Neural cell (in vitro differentiated cells): ENCODE data around the gene TMEM106A. TPM values are rescaled to one million over a fixed set of nuclear protein-coding genes. Genes with fewer than 3 reads are reported as not detected.
"Not testable (repeated sequence)": the region's sequence is repeated elsewhere in the genome, so short reads cannot be mapped to it uniquely, and the experiment has no call there.

ENCODE experiments used
- H2AFZ ChIP-seq: fragments of 200-600, 300-800 bp; sonication (generic), shearing (Covaris generic); 2 replicates; pipeline ENCODE4 v1.6.0; 2014; ENCODE audit warnings: low read depth, mild to moderate bottlenecking, antibody characterized with exemption, low read length, moderate library complexity
- H3F3A ChIP-seq: fragments of 200-600 bp; shearing (Covaris generic); 2 replicates; pipeline ENCODE4 v1.6.1; 2016; ENCODE audit warnings: mild to moderate bottlenecking, moderate library complexity, mixed read lengths, antibody characterized with exemption, low read length; ENCODE audit not compliant: insufficient read depth, poor library complexity, severe bottlenecking
- H3K27ac ChIP-seq: fragments of 200-600, 300-800 bp; sonication (generic), shearing (Covaris generic); 2 replicates; pipeline ENCODE4 v1.5.1; 2014; ENCODE audit warnings: mild to moderate bottlenecking, low read length, moderate library complexity
- H3K27me3 ChIP-seq: fragments of 300-800, 200-600 bp; sonication (generic), shearing (Covaris generic); 2 replicates; pipeline ENCODE4 v1.6.0; 2014; ENCODE audit warnings: mild to moderate bottlenecking, low read depth, low read length, moderate library complexity; ENCODE audit not compliant: insufficient read depth
- H3K36me3 ChIP-seq: fragments of 300-800, 200-600 bp; sonication (generic), shearing (Covaris generic); 2 replicates; pipeline ENCODE4 v1.5.1; 2014; ENCODE audit warnings: mild to moderate bottlenecking, antibody characterized with exemption, low read length, moderate library complexity; ENCODE audit not compliant: insufficient read depth
- H3K4me2 ChIP-seq: fragments of 300-800, 200-600 bp; sonication (generic), shearing (Covaris generic); 2 replicates; pipeline ENCODE4 v1.6.0; 2014; ENCODE audit warnings: mild to moderate bottlenecking, low read length
- H3K4me3 ChIP-seq: fragments of 300-800, 200-600 bp; sonication (generic), shearing (Covaris generic); 2 replicates; pipeline ENCODE4 v1.5.1; 2014; ENCODE audit warnings: mild to moderate bottlenecking, low read length, moderate library complexity
- H3K79me2 ChIP-seq: fragments of 200-600 bp; shearing (Covaris generic); replicated peaks from 2 replicates; pipeline ENCODE4 v1.6.0; 2014; ENCODE audit warnings: mild to moderate bottlenecking, low read length, moderate library complexity; ENCODE audit not compliant: insufficient read depth
- H3K9ac ChIP-seq: fragments of 300-800, 200-600 bp; sonication (generic), shearing (Covaris generic); 2 replicates; pipeline ENCODE4 v1.6.1; 2016; ENCODE audit warnings: mild to moderate bottlenecking, low read length, mixed read lengths
- H3K9me2 ChIP-seq: fragments of 200-600 bp; shearing (Covaris generic); 2 replicates; pipeline ENCODE4 v1.6.1; 2016; ENCODE audit warnings: mild to moderate bottlenecking, low read length, mixed read lengths; ENCODE audit not compliant: insufficient read depth
- H3K9me3 ChIP-seq: fragments of 200-600, 300-800 bp; sonication (generic), shearing (Covaris generic); 2 replicates; pipeline ENCODE4 v1.6.1; 2016; ENCODE audit warnings: mild to moderate bottlenecking, mixed run types, low read length, moderate library complexity, mixed read lengths
- H4K20me1 ChIP-seq: fragments of 200-600 bp; shearing (Covaris generic); 2 replicates; pipeline ENCODE4 v1.6.1; 2016; ENCODE audit warnings: mild to moderate bottlenecking, mixed run types; ENCODE audit not compliant: insufficient read depth
- EP300 ChIP-seq: fragments of 450-650 bp; conservative IDR thresholded peaks from 2 replicates; pipeline ENCODE4 v1.6.1; 2014; ENCODE audit warnings: antibody characterized with exemption, mild to moderate bottlenecking, moderate library complexity; ENCODE audit not compliant: poor library complexity, severe bottlenecking
- EZH2 ChIP-seq: fragments of 200-600, 300-800 bp; shearing (Covaris generic), sonication (generic); IDR thresholded peaks from 2 replicates; pipeline ENCODE4 v1.6.1; 2014; ENCODE audit warnings: antibody characterized with exemption, low read length, borderline replicate concordance, mild to moderate bottlenecking; ENCODE audit not compliant: insufficient read depth, poor library complexity, severe bottlenecking
- MXI1 ChIP-seq: fragments of 450-650 bp; conservative IDR thresholded peaks from 2 replicates; pipeline ENCODE4 v1.6.1; 2014; ENCODE audit warnings: antibody characterized with exemption, mild to moderate bottlenecking; ENCODE audit not compliant: poor library complexity, severe bottlenecking
- POLR2AphosphoS5 ChIP-seq: IDR thresholded peaks from 2 replicates; pipeline ENCODE4 v1.6.1; 2012
- RAD21 ChIP-seq: fragments of 450-650 bp; conservative IDR thresholded peaks from 2 replicates; pipeline ENCODE4 v1.6.1; 2014; ENCODE audit warnings: antibody characterized with exemption, mild to moderate bottlenecking, moderate library complexity
- SMC3 ChIP-seq: fragments of 450-650 bp; conservative IDR thresholded peaks from 2 replicates; pipeline ENCODE4 v1.6.1; 2014; ENCODE audit warnings: antibody characterized with exemption, mild to moderate bottlenecking, moderate library complexity; ENCODE audit not compliant: poor library complexity
- TAF1 ChIP-seq: IDR thresholded peaks from 2 replicates; pipeline ENCODE4 v1.6.1; 2012; ENCODE audit warnings: low read depth
- polyA plus RNA-seq: library from polyadenylated mRNA; depleted of rRNA; stranded (reverse); fragments of >200 nt; gene quantifications from 2 replicates; pipeline ENCODE4 v1.2.3, GENCODE V29; 2014
- TF ChIP-seq, protein P1 (sequence below): fragments of 450-650 bp; IDR thresholded peaks from 2 replicates; pipeline ENCODE4 v1.5.1; 2014; ENCODE audit warnings: antibody characterized with exemption, mild to moderate bottlenecking, moderate library complexity; ENCODE audit not compliant: poor library complexity, severe bottlenecking
- TF ChIP-seq, protein P2 (sequence below): IDR thresholded peaks from 2 replicates; pipeline ENCODE4 v1.6.1; 2012; ENCODE audit warnings: borderline replicate concordance

TMEM106A gene
- polyA plus RNA-seq, 1 donor from 2014 or later = not detected

DNA sequence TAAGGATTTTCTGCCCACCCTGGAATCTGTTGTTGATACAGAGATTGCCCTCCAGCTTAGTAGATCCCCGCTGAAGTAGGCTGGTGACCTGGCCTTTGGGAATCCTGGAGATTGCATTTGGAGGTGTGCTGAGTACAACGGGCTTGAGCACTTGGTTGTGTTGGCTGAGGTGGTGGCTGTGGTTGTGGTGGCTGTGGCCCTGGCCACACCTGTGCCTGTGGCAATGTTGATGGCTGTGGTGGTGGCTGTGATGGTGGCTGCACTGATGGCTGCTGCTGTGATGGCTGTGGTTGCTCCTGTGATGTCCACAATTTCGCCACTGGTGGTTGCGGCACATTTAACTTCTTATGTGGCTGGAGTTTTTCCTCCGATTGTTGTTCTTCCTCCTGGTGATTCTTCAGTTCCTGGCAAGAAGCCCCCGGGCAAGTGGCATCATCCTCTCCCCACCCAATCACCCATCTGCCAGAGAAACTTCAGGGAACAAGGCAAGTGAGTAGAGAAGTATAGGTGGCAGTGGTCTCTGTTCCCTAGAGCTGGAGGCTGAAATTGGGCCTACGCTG lies 12.6 kb downstream of the TMEM106A start:
- no peaks in the 10 kb centered on the region for H3K27me3 ChIP-seq
- H3K9ac ChIP-seq = no peak overlapping the region
- H3F3A ChIP-seq = no peaks in the 10 kb centered on the region
- H3K9me2 ChIP-seq = no peaks in the 10 kb centered on the region
- H3K4me2 ChIP-seq = no peak overlapping the region
- H4K20me1 ChIP-seq = no peaks in the 10 kb centered on the region
- no peaks in the 10 kb centered on the region for H3K36me3 ChIP-seq
- no peaks in the 10 kb centered on the region for H3K9me3 ChIP-seq
- H3K4me3 ChIP-seq = no peak overlapping the region
- H2AFZ ChIP-seq = no peak overlapping the region
- H3K79me2 ChIP-seq = no peaks in the 10 kb centered on the region
- no peak overlapping the region for H3K27ac ChIP-seq
- TF ChIP-seq MXI1 = no peak
- TF ChIP-seq EZH2 = no peak
- no peak for TF ChIP-seq TAF1

DNA sequence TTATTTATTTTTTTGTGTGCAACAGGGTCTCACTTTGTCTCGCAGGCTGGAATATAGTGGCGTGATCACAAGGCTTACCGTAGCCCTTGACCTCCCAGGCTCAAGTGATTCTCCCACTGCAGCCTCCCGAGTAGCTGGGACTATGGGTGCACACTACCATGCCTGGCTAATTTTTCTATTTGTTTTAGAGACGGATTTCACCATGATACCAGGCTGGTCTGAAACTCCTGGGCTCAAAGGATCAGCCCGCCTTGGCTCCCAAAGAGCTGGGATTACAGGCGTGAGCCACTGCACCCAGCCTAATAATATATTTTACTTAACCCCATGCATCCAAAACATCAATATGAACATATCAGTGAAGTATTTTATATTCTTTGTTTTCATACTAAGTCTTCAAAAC lies 14.7 kb downstream of the TMEM106A start:
- Histone ChIP-seq H2AFZ (no peak overlapping the region), H3K4me2 (no peak overlapping the region), H3K9me2 (no peaks in the 10 kb centered on the region), H3K27ac (no peak overlapping the region), H3K9ac (no peak overlapping the region), H3K79me2 (no peaks in the 10 kb centered on the region), H3K9me3 (no peaks in the 10 kb centered on the region), H3K36me3 (no peaks in the 10 kb centered on the region), H3K4me3 (no peak overlapping the region), H3F3A (no peaks in the 10 kb centered on the region), H3K27me3 (no peaks in the 10 kb centered on the region), H4K20me1 (no peaks in the 10 kb centered on the region)
- TF ChIP-seq EZH2 (no peak), SMC3 (no peak), POLR2AphosphoS5 (no peak), MXI1 (no peak), TAF1 (no peak), RAD21 (no peak), EP300 (no peak)
- TF ChIP-seq, protein P1, sequence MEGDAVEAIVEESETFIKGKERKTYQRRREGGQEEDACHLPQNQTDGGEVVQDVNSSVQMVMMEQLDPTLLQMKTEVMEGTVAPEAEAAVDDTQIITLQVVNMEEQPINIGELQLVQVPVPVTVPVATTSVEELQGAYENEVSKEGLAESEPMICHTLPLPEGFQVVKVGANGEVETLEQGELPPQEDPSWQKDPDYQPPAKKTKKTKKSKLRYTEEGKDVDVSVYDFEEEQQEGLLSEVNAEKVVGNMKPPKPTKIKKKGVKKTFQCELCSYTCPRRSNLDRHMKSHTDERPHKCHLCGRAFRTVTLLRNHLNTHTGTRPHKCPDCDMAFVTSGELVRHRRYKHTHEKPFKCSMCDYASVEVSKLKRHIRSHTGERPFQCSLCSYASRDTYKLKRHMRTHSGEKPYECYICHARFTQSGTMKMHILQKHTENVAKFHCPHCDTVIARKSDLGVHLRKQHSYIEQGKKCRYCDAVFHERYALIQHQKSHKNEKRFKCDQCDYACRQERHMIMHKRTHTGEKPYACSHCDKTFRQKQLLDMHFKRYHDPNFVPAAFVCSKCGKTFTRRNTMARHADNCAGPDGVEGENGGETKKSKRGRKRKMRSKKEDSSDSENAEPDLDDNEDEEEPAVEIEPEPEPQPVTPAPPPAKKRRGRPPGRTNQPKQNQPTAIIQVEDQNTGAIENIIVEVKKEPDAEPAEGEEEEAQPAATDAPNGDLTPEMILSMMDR = no peak
- TF ChIP-seq, protein P2, sequence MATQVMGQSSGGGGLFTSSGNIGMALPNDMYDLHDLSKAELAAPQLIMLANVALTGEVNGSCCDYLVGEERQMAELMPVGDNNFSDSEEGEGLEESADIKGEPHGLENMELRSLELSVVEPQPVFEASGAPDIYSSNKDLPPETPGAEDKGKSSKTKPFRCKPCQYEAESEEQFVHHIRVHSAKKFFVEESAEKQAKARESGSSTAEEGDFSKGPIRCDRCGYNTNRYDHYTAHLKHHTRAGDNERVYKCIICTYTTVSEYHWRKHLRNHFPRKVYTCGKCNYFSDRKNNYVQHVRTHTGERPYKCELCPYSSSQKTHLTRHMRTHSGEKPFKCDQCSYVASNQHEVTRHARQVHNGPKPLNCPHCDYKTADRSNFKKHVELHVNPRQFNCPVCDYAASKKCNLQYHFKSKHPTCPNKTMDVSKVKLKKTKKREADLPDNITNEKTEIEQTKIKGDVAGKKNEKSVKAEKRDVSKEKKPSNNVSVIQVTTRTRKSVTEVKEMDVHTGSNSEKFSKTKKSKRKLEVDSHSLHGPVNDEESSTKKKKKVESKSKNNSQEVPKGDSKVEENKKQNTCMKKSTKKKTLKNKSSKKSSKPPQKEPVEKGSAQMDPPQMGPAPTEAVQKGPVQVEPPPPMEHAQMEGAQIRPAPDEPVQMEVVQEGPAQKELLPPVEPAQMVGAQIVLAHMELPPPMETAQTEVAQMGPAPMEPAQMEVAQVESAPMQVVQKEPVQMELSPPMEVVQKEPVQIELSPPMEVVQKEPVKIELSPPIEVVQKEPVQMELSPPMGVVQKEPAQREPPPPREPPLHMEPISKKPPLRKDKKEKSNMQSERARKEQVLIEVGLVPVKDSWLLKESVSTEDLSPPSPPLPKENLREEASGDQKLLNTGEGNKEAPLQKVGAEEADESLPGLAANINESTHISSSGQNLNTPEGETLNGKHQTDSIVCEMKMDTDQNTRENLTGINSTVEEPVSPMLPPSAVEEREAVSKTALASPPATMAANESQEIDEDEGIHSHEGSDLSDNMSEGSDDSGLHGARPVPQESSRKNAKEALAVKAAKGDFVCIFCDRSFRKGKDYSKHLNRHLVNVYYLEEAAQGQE = no peak

DNA sequence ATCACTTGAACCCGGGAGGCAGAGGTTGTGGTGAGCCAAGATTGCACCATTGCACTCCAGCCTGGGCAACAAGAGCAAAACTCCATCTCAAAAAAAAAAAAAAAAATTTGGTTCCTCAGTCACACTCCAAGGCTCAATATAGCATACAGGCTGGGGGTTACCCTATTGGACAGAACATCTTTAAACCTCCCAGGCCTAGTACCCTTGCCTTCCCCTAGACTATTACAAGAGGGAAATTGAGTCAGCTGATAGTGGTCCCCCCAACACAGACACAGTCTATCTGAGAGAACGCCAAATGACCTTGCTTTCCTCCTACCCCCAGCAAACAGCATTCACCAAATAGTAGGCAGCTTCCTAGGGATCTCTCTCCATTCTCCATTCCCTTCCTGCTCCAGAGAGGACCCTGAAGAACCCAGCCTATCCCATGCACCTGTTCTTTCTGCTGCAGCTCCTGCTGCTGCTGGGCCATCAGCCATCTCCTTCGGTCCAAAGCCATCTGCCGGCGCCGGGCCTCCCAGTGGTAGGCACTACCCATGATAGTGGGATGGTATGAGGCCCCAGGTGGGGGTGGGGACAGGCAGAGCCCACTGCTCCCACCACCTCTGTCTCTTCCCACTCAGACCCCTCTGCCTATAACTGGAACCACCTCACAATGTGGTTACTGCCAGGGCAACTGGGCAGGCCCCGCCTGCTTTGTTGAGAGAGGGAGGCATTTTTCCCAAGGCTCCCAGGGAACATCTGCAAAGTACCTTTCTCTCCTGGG lies 16.5 kb downstream of the TMEM106A start, which contains the start of gene CCDC200:
Gene CCDC200 (minus strand): TSS at position 604 of the 763 bp plus-strand sequence. CDS start 69 bp downstream, at position 535.
- not testable (repeated sequence) for H3K36me3 ChIP-seq, H3K9ac ChIP-seq, H3K9me2 ChIP-seq, H3K79me2 ChIP-seq, H3K27me3 ChIP-seq, H2AFZ ChIP-seq, H4K20me1 ChIP-seq, H3F3A ChIP-seq, H3K27ac ChIP-seq, H3K4me3 ChIP-seq, H3K4me2 ChIP-seq, H3K9me3 ChIP-seq

DNA sequence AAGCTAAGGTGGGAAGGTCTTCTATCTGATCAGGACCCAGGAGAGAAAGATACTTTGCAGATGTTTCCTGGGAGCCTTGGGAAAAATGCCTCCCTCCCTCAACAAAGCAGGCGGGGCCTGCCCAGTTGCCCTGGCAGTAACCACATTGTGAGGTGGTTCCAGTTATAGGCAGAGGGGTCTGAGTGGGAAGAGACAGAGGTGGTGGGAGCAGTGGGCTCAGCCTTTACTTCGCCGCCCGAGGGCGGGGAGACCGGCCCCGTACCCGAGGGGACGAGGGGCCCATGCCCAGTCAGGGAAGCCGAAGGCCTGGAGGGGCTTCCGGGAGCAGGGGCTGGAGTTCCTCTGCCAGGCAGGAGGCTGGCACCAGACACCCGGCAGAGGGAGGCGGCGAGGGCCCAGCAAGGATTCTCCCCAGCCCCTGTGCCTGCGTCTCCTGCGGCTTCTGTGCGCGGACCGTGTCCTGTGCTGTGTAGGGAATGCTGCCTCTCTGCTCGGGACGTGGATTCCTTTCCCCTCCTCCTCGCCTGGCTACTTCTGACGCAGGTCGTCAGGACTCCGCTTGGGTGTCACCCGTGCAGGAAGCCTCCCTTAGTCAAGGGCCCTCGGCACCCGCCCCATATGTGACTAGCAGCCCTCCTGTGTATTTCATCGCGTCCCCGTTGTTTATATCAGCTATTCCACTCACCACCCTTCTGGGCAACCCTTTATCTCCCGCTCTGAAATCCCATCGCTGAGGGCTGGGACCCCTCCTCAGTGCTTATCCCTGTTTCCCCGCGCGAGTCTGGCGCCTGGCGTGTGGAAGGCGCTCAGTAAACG lies 19.7 kb downstream of the TMEM106A start:
- H3K27me3 ChIP-seq, H3K4me3 ChIP-seq, H3K4me2 ChIP-seq, H4K20me1 ChIP-seq, H3F3A ChIP-seq, H3K36me3 ChIP-seq, H3K9ac ChIP-seq, H3K79me2 ChIP-seq, H3K9me2 ChIP-seq, H3K9me3 ChIP-seq, H3K27ac ChIP-seq, H2AFZ ChIP-seq: not testable (repeated sequence)
